Measurements from ENCODE around the gene INTS14.

DNA sequence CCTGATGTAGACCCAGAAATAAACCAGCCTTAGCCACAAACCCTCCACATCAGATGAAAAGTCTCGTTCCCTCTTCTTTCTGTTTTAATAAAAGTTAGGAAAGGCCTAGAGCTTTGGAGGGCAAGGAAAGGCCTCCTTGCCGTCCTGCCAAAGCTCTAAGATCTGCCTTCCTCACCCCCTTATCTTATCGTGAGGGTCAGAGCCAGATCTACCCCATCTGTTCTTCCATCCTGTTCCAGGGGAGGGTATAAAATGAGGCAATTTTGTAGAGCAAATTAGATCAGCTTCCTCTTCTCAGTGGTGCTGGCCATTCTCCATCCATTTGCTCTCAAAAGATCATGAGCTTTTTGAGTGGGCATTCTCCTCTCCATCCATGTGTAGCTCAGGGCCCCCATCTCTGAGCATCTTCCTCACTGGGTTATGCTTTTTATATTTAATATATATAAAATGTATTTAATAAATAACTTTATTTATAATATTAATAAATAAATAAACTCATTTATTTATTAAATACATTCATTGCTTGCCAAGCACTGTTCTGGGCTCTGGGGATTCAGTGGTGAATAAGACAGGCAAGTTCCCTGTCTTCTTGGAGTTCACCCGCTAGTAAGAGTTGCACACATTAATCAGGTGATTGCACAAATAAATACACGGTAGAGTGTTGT lies 8.8 kb upstream of the INTS14 start:
- TF ChIP-seq, protein P1, sequence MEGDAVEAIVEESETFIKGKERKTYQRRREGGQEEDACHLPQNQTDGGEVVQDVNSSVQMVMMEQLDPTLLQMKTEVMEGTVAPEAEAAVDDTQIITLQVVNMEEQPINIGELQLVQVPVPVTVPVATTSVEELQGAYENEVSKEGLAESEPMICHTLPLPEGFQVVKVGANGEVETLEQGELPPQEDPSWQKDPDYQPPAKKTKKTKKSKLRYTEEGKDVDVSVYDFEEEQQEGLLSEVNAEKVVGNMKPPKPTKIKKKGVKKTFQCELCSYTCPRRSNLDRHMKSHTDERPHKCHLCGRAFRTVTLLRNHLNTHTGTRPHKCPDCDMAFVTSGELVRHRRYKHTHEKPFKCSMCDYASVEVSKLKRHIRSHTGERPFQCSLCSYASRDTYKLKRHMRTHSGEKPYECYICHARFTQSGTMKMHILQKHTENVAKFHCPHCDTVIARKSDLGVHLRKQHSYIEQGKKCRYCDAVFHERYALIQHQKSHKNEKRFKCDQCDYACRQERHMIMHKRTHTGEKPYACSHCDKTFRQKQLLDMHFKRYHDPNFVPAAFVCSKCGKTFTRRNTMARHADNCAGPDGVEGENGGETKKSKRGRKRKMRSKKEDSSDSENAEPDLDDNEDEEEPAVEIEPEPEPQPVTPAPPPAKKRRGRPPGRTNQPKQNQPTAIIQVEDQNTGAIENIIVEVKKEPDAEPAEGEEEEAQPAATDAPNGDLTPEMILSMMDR (IDR thresholded peaks at IDR 0.05; ENCODE audit: borderline replicate concordance, extremely low read depth, low read length, poor library complexity, severe bottlenecking): no peak
- no peak for TF ChIP-seq EZH2 (IDR thresholded peaks at IDR 0.05; ENCODE audit: borderline replicate concordance, low read depth, low read length, severe bottlenecking)
